ENCODE results near the gene SYNDIG1. TPM values are rescaled to one million over a fixed set of nuclear protein-coding genes. Genes with fewer than 3 reads are reported as not detected.

The SYNDIG1 gene
- total and polyA plus RNA-seq, 2 of the 4 experiments (the other 2 are of a cell fraction): not detected

DNA sequence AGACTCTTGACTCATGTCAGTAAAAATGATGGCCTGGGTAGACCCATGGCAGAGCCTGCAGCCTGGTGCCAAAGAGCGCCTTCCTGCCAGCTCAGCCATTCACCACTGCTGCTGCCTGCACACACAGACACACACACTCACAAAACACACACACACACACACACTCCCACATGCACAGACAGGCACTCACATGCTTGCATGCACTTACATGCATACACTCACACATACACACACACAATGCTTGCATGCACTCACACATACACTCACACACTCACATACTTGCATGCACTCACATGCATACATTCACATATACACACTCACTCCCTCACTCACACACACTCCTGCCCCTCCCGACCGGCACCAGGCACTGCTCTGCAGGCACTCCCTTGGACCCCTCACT lies 18.0 kb upstream of the SYNDIG1 start:
- H3K4me3 ChIP-seq (ENCODE audit: insufficient read depth, low read depth, low read length): no peak overlapping the region
- H3K14ac ChIP-seq (replicated peaks; ENCODE audit: low read depth, low read length): no peak overlapping the region
- no peak overlapping the region for H3K9ac ChIP-seq (ENCODE audit: low read depth, low read length)
- no peak overlapping the region for H2BK5ac ChIP-seq (ENCODE audit: low read depth, low read length, poor library complexity, severe bottlenecking)
- no peak overlapping the region for H2BK15ac ChIP-seq (ENCODE audit: low read depth, low read length)
- no peaks in the 10 kb centered on the region for H3K4me1 ChIP-seq (ENCODE audit: control insufficient read depth, insufficient read depth, low read length)
- ChIA-PET CTCF (no interaction called here), POLR2A (ENCODE audit: unreplicated experiment) (no interaction called here)
- no peak overlapping the region for H3K4me2 ChIP-seq (ENCODE audit: low read depth, low read length)
- no peak overlapping the region for H4K8ac ChIP-seq (ENCODE audit: low read depth in 2 of 2, low read length in 2 of 2)
- no peaks in the 10 kb centered on the region for H3K36me3 ChIP-seq (ENCODE audit: control insufficient read depth, insufficient read depth, low read length)
- H3K23ac ChIP-seq (ENCODE audit: low read depth, low read length): no peak overlapping the region
- H4K91ac ChIP-seq (ENCODE audit: insufficient read depth, low read depth, low read length): no peak overlapping the region
- no peaks in the 10 kb centered on the region for H3K9me1 ChIP-seq (ENCODE audit: insufficient read depth, low read length)
- H4K5ac ChIP-seq (ENCODE audit: low read depth, low read length): no peak overlapping the region
- in situ Hi-C loops (cut with MboI; ENCODE audit: low sequenced_read_pairs): no loop called here
- BruUV-seq (replicated peaks): no TSS peak
- H4K20me1 ChIP-seq (ENCODE audit: insufficient read depth, low read length): no peaks in the 10 kb centered on the region
- 56% methylated on average over 3 of the region's 3 CpGs; no CpG with 5 or more reads in 1 of the 2 experiments for WGBS, 2 experiments (ENCODE audit: extremely low coverage in 2 of 2, insufficient read length in 1 of 2)
- H3K9me3 ChIP-seq (ENCODE audit: control insufficient read depth, insufficient read depth, low read length): no peaks in the 10 kb centered on the region
- no peak for TF ChIP-seq CEBPB (IDR thresholded peaks at IDR 0.05; ENCODE audit: low read depth, low read length)
- TF ChIP-seq CHD1 (IDR thresholded peaks at IDR 0.05; ENCODE audit: low read depth, low read length): no peak
- no peak for TF ChIP-seq MAFK (IDR thresholded peaks at IDR 0.05; ENCODE audit: low read depth, low read length)
- TF ChIP-seq SMC3 (IDR thresholded peaks at IDR 0.05; ENCODE audit: low read depth, low read length): no peak
- no peak for TF ChIP-seq POLR2A (IDR thresholded peaks at IDR 0.05; ENCODE audit: low read depth, low read length)
- TF ChIP-seq, protein P1, sequence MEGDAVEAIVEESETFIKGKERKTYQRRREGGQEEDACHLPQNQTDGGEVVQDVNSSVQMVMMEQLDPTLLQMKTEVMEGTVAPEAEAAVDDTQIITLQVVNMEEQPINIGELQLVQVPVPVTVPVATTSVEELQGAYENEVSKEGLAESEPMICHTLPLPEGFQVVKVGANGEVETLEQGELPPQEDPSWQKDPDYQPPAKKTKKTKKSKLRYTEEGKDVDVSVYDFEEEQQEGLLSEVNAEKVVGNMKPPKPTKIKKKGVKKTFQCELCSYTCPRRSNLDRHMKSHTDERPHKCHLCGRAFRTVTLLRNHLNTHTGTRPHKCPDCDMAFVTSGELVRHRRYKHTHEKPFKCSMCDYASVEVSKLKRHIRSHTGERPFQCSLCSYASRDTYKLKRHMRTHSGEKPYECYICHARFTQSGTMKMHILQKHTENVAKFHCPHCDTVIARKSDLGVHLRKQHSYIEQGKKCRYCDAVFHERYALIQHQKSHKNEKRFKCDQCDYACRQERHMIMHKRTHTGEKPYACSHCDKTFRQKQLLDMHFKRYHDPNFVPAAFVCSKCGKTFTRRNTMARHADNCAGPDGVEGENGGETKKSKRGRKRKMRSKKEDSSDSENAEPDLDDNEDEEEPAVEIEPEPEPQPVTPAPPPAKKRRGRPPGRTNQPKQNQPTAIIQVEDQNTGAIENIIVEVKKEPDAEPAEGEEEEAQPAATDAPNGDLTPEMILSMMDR (conservative IDR thresholded peaks at IDR 0.05; ENCODE audit: low read depth, low read length): no peak
- no peak for TF ChIP-seq RAD21 (IDR thresholded peaks at IDR 0.05; ENCODE audit: low read length)
- no peak for TF ChIP-seq RFX5 (IDR thresholded peaks at IDR 0.05; ENCODE audit: low read depth, low read length)
- no peak for TF ChIP-seq BHLHE40 (IDR thresholded peaks at IDR 0.05; ENCODE audit: low read depth, low read length)
- no peak for TF ChIP-seq MXI1 (IDR thresholded peaks at IDR 0.05; ENCODE audit: borderline replicate concordance, low read depth, low read length)
- TF ChIP-seq, protein P2, sequence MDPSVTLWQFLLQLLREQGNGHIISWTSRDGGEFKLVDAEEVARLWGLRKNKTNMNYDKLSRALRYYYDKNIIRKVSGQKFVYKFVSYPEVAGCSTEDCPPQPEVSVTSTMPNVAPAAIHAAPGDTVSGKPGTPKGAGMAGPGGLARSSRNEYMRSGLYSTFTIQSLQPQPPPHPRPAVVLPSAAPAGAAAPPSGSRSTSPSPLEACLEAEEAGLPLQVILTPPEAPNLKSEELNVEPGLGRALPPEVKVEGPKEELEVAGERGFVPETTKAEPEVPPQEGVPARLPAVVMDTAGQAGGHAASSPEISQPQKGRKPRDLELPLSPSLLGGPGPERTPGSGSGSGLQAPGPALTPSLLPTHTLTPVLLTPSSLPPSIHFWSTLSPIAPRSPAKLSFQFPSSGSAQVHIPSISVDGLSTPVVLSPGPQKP (IDR thresholded peaks at IDR 0.05; ENCODE audit: borderline replicate concordance, low read depth, low read length): no peak
- TF ChIP-seq FOS (IDR thresholded peaks at IDR 0.05; ENCODE audit: low read depth, low read length): no peak
- TF ChIP-seq NFE2L2 (IDR thresholded peaks at IDR 0.05; ENCODE audit: low read depth, low read length): no peak
- no peak overlapping the region for H2AK5ac ChIP-seq (ENCODE audit: low read depth, low read length)
- H3K27me3 ChIP-seq (ENCODE audit: control insufficient read depth, insufficient read depth, low read length): peaks cover 2% of the 10 kb centered on the region; the same call in 1 of the 2 replicates
- H3K56ac ChIP-seq (ENCODE audit: extremely low read depth, insufficient read depth, low read length): no peak overlapping the region
- no peak overlapping the region for H2BK120ac ChIP-seq (ENCODE audit: low read depth, low read length)
- no peak for DNase-seq
- H2AK9ac ChIP-seq (replicated peaks; ENCODE audit: low read depth, low read length, poor library complexity): no peak overlapping the region
- intact Hi-C loops (cut with micrococcal nuclease): no loop called here
- H2BK20ac ChIP-seq (ENCODE audit: low read depth, low read length): no peak overlapping the region
- no peak overlapping the region for H3K27ac ChIP-seq (ENCODE audit: insufficient read depth, low read length)
- no peaks in the 10 kb centered on the region for H3K79me1 ChIP-seq (ENCODE audit: low read depth in 1 of 2, low read length in 2 of 2)
- no peak overlapping the region for H3K4ac ChIP-seq (ENCODE audit: low read depth, low read length)
- ATAC-seq (ENCODE audit: low read depth): no peak
- dilution Hi-C loops (cut with HindIII; ENCODE audit: low sequenced_read_pairs, unreplicated experiment): no loop called here
- no peak overlapping the region for H2AFZ ChIP-seq (replicated peaks; ENCODE audit: low read length, poor library complexity)
- H3K18ac ChIP-seq (ENCODE audit: low read depth, low read length): no peak overlapping the region

Data from IMR-90 (cell line).